ENCODE results near the gene DCAF15.
A peak's percentile ranks its signal among the peaks of the same experiment; 100 is the strongest.
"Not testable (repeated sequence)": the region's sequence is repeated elsewhere in the genome, so short reads cannot be mapped to it uniquely, and the experiment has no call there.

Gene DCAF15

GRCh38 chr19:13952154-13952930 is at the start of gene DCAF15:
TSS of gene DCAF15 (plus strand) at chr19:13952509. CDS start at chr19:13952513, 4 bp downstream.
- FAIRE-seq = peak; percentile 73

DNA sequence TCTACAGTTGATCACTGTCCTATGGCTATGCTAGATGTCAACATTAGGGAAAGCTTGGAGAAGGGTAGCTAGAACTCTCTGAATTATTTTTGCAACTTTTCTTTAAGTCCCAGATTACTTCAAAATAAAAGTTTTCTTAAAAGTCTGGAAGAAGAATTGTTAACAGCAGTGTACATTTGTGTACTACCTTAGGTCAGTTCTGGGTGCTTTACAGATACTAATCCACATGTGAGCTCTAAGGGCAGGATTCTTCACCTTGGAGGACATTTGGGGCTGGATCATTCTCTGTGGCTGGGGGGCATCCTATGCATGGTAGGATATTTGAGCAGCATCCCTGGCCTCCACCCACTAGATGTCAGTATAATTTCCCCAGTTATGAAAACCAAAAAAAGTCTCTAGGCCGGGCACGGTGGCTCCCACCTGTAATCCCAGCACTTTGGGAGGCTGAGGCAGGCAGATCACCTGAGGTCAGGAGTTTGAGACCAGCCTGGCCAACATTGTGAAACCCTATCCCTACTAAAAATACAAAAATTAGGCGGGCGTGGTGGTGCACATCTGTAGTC is 49.2 kb upstream of the DCAF15 start:
- FAIRE-seq = no peak

GRCh38 chr19:13905634-13906520 is 46.4 kb upstream of the DCAF15 start, which contains the start of the genes BRME1 and CC2D1A:
TSS of gene BRME1 (minus strand) at chr19:13906117. CDS start at chr19:13904892, 1,225 bp downstream.
TSS of gene CC2D1A (plus strand) at chr19:13906201. CDS start at chr19:13906442, 241 bp downstream.
- no peak for FAIRE-seq

DNA sequence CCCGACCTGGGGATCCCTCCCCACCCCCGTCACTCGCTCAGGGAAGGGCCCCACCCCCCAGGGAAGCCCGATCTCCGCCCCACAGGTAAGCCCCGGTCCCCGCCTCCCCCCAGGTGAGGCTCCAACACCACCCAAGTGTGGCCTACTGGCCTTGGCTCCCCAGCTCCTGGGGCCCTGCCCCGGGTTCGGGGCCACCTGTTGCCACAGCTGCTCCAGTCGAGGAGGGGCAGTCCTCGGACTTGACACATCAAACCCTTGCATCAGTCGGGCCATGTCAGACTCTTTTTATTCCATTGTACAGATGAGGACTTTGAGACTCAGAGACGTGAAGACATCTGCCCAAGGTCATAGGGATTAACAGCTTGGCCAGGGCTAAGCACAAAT is 45.8 kb upstream of the DCAF15 start:
- no peak for FAIRE-seq

- FAIRE-seq = no peak
Observed at GRCh38 chr19:13906910-13907309, 45.4 kb upstream of the DCAF15 start.

GRCh38 chr19:13908674-13909073 is 43.6 kb upstream of the DCAF15 start:
- FAIRE-seq = no peak

GRCh38 chr19:13909430-13909829 is 42.9 kb upstream of the DCAF15 start:
- FAIRE-seq = no peak

- no peak for FAIRE-seq
Observed at GRCh38 chr19:13913352-13913751, 39.0 kb upstream of the DCAF15 start.

DNA sequence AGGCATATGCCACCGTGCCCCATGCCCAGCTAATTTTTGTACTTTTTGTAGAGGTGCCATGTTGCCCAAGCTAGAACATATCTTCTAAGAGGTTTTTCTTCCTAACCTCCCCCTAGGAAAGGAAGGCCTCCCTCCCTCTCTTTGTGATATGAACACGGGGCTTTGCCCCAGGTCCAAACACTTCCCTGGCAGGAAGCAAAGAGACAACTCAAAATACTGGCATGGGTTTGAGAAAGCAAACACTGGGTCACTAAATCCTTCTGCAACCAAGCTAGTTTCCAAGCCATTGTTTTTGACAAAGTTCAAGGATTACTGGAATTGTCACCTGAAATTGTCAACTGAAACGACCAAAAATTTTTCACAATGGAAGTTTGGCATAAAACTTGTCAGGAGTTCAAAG is 37.5 kb upstream of the DCAF15 start:
- no peak for FAIRE-seq

DNA sequence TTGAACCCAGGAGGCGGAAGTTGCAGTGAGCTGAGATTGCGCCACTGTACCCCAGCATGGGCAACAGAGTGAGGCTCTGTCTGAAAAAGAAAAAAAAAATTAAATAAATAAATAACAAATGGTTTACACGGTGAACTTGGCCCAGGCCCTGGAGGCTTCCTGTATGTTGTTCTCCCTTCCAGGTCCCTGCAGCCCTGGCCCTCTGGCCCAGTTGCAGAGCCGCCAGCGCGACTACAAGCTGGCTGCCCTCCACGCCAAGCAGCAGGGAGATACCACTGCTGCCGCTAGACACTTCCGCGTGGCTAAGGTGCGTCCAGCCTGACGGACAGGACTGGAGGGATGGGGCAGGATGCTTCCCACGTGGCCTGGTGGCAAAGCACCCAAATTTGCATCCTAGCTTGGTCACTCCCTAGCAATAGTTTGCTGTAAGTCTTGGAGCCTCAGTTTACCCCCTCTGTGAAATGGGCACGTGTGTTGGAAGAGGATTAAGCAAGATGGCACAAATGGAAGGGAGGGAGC is 34.4 kb upstream of the DCAF15 start:
- FAIRE-seq = no peak

DNA sequence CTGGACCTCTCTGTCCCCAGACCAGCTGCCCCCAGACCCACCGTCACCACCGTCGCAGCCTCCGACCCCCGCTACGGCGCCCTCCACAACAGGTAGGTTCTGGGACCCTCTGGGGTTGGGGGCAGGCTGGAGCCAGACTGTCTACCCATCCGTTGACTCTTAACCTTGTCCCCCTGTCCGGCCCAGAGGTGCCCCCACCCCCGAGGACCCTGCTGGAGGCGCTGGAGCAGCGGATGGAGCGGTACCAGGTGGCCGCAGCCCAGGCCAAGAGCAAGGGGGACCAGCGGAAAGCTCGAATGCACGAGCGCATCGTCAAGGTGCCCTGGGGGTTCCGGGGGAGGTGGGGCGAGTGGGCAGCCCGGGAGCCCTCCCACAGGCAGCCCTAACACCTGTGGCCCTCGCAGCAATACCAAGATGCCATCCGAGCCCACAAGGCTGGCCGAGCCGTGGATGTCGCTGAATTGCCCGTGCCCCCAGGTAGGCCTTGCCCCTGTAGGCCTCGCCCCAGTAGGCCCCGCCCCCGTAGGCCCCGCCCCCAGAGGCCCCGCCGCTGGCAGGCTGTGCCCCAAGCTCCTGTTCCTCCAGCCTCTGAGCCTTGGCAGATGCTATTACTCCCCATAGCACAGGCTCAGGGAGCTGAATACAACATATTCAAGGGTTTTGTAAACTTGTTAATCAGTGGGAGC is 33.4 kb upstream of the DCAF15 start:
- no peak for FAIRE-seq

DNA sequence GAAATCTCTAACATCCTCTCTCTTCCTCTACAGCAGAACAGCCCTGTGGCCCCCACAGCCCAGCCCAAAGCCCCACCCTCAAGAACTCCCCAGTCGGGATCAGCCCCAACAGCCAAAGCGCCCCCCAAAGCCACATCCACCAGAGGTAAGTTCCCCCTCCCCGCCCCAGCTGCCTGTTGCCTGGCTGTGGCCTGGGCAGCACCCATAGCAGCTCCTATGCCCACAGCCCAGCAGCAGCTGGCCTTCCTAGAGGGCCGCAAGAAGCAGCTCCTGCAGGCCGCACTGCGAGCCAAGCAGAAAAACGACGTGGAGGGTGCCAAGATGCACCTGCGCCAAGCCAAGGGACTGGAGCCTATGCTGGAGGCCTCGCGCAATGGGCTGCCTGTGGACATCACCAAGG is 31.8 kb upstream of the DCAF15 start:
- no peak for FAIRE-seq

GRCh38 chr19:13920940-13921747 is 31.2 kb upstream of the DCAF15 start:
- no peak for FAIRE-seq

DNA sequence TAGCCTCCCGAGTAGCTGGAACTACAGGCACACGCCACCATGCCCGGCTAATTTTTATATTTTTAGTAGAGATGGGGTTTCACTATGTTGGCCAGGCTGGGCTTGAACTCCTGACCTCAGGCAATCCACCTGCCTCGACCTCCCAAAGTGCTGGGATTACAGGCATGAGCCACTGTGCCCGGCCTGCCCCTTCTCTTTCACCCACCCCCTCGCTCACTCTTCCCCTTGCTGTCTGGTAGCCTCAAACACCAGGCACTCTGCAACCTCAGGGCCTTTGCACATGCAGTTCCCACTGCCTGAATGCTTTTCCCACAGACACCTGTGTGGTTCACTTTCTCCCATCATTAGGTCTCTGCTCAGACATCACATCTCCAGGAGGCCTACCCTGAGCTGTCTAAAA is 30.2 kb upstream of the DCAF15 start:
- not testable (repeated sequence) for FAIRE-seq

DNA sequence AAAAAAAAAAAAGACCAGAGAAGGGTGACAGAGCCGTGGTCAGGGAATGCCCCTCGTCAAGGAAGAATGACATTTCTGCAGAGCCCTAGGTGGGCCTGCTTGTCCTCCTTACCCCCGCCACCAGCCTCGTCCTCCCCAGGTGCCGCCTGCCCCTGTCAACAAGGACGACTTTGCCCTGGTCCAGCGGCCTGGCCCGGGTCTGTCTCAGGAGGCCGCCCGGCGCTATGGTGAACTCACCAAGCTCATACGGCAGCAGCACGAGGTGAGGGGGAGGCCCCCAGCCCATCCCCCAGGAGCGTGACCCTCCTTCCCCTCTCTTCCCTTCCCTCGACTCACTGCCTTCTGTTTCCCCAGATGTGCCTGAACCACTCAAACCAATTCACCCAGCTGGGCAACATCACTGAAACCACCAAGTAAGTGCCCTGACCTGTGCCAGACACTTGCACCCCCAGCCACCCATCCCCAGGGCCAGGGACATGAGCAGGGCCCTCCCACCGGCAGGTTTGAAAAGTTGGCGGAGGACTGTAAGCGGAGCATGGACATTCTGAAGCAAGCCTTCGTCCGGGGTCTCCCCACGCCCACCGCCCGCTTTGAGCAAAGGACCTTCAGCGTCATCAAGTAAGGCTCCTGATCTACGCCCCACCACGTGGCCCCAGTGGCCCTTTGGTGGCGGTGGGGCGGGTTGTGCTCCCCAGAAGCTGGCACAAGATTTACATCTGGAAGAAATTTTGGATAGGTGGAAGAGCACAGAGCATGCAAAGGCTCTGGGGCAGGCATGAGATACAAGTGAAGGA is 28.9 kb upstream of the DCAF15 start:
- no peak for FAIRE-seq

DNA sequence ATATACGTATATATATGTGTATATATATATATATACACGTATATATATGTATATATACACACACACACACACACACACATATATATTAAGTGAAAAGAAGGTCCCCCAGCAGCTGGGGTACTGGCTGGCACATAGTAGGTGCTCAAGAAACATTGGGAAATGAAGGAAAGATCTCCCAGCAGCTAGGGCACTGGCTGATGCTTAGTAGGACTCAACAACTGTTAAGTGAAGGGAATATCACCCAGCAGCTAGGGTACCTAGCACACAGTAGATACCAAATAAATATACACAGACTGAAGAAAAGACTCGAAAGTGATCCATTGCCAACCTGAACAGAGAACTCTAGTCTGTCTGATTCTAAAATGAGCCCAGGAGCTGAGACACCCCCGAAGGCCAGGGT is 26.3 kb upstream of the DCAF15 start:
- FAIRE-seq = no peak

GRCh38 chr19:13926715-13927114 is 25.6 kb upstream of the DCAF15 start:
- FAIRE-seq = no peak

- FAIRE-seq = no peak
Observed at GRCh38 chr19:13929340-13929739, 23.0 kb upstream of the DCAF15 start.

GRCh38 chr19:13929956-13930355 is 22.4 kb upstream of the DCAF15 start:
- FAIRE-seq = no peak

DNA sequence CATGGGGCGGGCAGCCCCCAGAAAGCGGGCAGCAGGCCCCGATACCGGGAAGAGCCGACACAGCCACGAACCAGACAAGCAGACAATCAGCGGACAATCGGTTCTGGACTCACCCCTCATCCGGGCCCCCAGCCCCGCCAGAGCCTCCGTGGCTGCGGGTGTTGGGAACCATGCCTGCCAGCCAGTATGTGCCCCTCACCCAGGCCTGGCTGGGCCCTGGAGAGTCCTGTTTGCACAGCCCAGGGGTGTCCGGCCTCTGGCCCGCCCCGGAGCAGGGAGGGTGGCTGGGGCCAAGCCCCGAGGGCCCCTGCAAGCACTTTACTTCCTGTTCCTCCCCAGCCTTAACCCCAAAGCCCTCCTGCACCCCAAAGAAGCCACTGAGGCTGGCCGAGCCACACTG is 21.9 kb upstream of the DCAF15 start:
- FAIRE-seq = no peak

Data from colon (tissue), 2 donors.